CD4-positive, alpha-beta memory T cell (primary cell): ENCODE data around the gene SOX6. TPM values are rescaled to one million over a fixed set of nuclear protein-coding genes. Genes with fewer than 3 reads are reported as not detected.

Experiments used
- CTCF ChIA-PET: fragments of 350-600 bp; sonication (Branson Sonifier 250); formaldehyde crosslinking; loops from one replicate; lab custom pipeline; 2021; ENCODE audit warnings: inconsistent platforms; ENCODE audit not compliant: partially characterized antibody; lab: Charles Lee
- POLR2A ChIA-PET: fragments of 350-600 bp; sonication (Branson Sonifier 250); formaldehyde crosslinking; loops from one replicate; lab custom pipeline; 2021; ENCODE audit not compliant: partially characterized antibody; lab: Charles Lee
- DNase-seq, 5 donors: peaks; one replicate each; pipeline versions ENCODE4 v3.0.0 to v3.0.0-alpha.2; 2020 to 2022; ENCODE audit warnings: mixed read lengths in 1 of 5
- H3K27ac ChIP-seq: one replicate; pipeline ENCODE4 v1.7.0; 2013; ENCODE audit warnings: low read depth, low read length
- H3K27me3 ChIP-seq: 2 replicates; pipeline ENCODE4 v1.7.0; 2013; ENCODE audit warnings: mild to moderate bottlenecking, low read length, moderate library complexity; ENCODE audit not compliant: insufficient read depth
- H3K36me3 ChIP-seq: 2 replicates; pipeline ENCODE4 v1.7.0; 2013; ENCODE audit warnings: mild to moderate bottlenecking, low read length, moderate library complexity; ENCODE audit not compliant: insufficient read depth
- H3K4me1 ChIP-seq: 2 replicates; pipeline ENCODE4 v1.7.0; 2013; ENCODE audit warnings: mild to moderate bottlenecking, low read length, moderate library complexity; ENCODE audit not compliant: insufficient read depth
- H3K4me3 ChIP-seq, 2 donors: one replicate each; pipeline ENCODE4 v1.7.0; 2013; ENCODE audit warnings: low read length in 2 of 2, mild to moderate bottlenecking in 1 of 2
- H3K9me3 ChIP-seq, 2 donors: one replicate each; pipeline ENCODE4 v1.7.0; 2013; ENCODE audit warnings: low read length in 2 of 2, control low read depth in 1 of 2; ENCODE audit not compliant: control insufficient read depth in 1 of 2
- H3K27ac Mint-ChIP-seq, 7 donors: one replicate each; pipeline ENCODE4 v1.8.0; 2020 to 2021; ENCODE audit warnings: mixed read lengths in 7 of 7, mild to moderate bottlenecking in 6 of 7, inconsistent platforms in 3 of 7, moderate library complexity in 3 of 7
- H3K27me3 Mint-ChIP-seq, 2 donors: one replicate each; pipeline ENCODE4 v1.8.0; 2020 to 2021; ENCODE audit warnings: mixed read lengths in 2 of 2
- H3K36me3 Mint-ChIP-seq, 2 donors: one replicate each; pipeline ENCODE4 v1.8.0; 2020 to 2021; ENCODE audit warnings: mixed read lengths in 2 of 2, inconsistent platforms in 1 of 2, mild to moderate bottlenecking in 1 of 2
- H3K4me1 Mint-ChIP-seq, 4 donors: one replicate each; pipeline ENCODE4 v1.8.0; 2020 to 2021; ENCODE audit warnings: mixed read lengths in 4 of 4, mild to moderate bottlenecking in 1 of 4
- H3K4me3 Mint-ChIP-seq, 8 donors: one replicate each; pipeline ENCODE4 v1.8.0; 2020 to 2021; ENCODE audit warnings: mixed read lengths in 8 of 8, mild to moderate bottlenecking in 7 of 8, moderate library complexity in 6 of 8, inconsistent platforms in 3 of 8
- H3K9me3 Mint-ChIP-seq, 8 donors: one replicate each; pipeline ENCODE4 v1.8.0; 2020 to 2021; ENCODE audit warnings: mixed read lengths in 8 of 8, mild to moderate bottlenecking in 5 of 8, inconsistent platforms in 3 of 8, moderate library complexity in 1 of 8
- intact Hi-C: fragments of 100-400 bp; cut with micrococcal nuclease; formaldehyde crosslinking; loops from one replicate; pipeline ENCODE4 v1.15.1; 2023
- polyA plus RNA-seq, 2 donors: library from polyadenylated mRNA; unstranded; fragments of 300-500 nt; fragmentation: Illumina TruSeq; gene quantifications; one replicate each; pipeline ENCODE4 v1.2.3, GENCODE V29; 2021
- total RNA-seq, 2 experiments: library from RNA; stranded (reverse); gene quantifications; one replicate each; pipeline ENCODE4 v1.2.3, GENCODE V29; 2021

Gene SOX6
- total and polyA plus RNA-seq, 4 experiments from 2014 or later = not detected

- Mint-ChIP-seq H3K27ac (no peak overlapping the region), H3K9me3 (peaks cover 0 to 2% (median 0%) of the 10 kb centered on the region in 8 donors), H3K4me3 (no peak overlapping the region), H3K36me3 (no peaks in the 10 kb centered on the region), H3K4me1 (no peaks in the 10 kb centered on the region), H3K27me3 (no peaks in the 10 kb centered on the region)
- Histone ChIP-seq H3K4me3 (no peak overlapping the region), H3K9me3 (no peaks in the 10 kb centered on the region), H3K4me1 (no peaks in the 10 kb centered on the region), H3K27me3 (no peaks in the 10 kb centered on the region), H3K27ac (no peak overlapping the region), H3K36me3 (no peaks in the 10 kb centered on the region)
- CTCF ChIA-PET = no interaction called here
- POLR2A ChIA-PET = no interaction called here
- no peak for DNase-seq
- intact Hi-C loops = no loop called here
These were observed 178.1 kb downstream of the SOX6 start for GRCh38 chr11:16178273-16178672.

- no peaks in the 10 kb centered on the region for H3K4me1 ChIP-seq
- no peaks in the 10 kb centered on the region for H3K9me3 ChIP-seq
- Mint-ChIP-seq H3K4me1 (no peaks in the 10 kb centered on the region), H3K9me3 (peaks cover 0 to 2% (median 0%) of the 10 kb centered on the region in 8 donors), H3K27me3 (no peaks in the 10 kb centered on the region), H3K4me3 (no peak overlapping the region), H3K36me3 (no peaks in the 10 kb centered on the region), H3K27ac (no peak overlapping the region)
- H3K27me3 ChIP-seq = no peaks in the 10 kb centered on the region
- ChIA-PET CTCF (no interaction called here), POLR2A (no interaction called here)
- no peak overlapping the region for H3K27ac ChIP-seq
- no peak overlapping the region for H3K4me3 ChIP-seq
- H3K36me3 ChIP-seq = no peaks in the 10 kb centered on the region
- intact Hi-C loops = no loop called here
- DNase-seq = no peak
These were observed 178.7 kb downstream of the SOX6 start for GRCh38 chr11:16177688-16178087.

- H3K36me3 Mint-ChIP-seq = no peaks in the 10 kb centered on the region
- DNase-seq = no peak
- H3K9me3 Mint-ChIP-seq = peaks cover 0 to 5% (median 0%) of the 10 kb centered on the region in 8 donors
- ChIA-PET POLR2A (no interaction called here), CTCF (no interaction called here)
- H3K27ac ChIP-seq = no peak overlapping the region
- no peaks in the 10 kb centered on the region for H3K27me3 ChIP-seq
- no peak overlapping the region for H3K27ac Mint-ChIP-seq
- H3K36me3 ChIP-seq = no peaks in the 10 kb centered on the region
- H3K4me1 Mint-ChIP-seq = no peaks in the 10 kb centered on the region
- intact Hi-C loops = no loop called here
- H3K4me1 ChIP-seq = no peaks in the 10 kb centered on the region
- H3K27me3 Mint-ChIP-seq = no peaks in the 10 kb centered on the region
- no peaks in the 10 kb centered on the region for H3K9me3 ChIP-seq
- no peak overlapping the region for H3K4me3 Mint-ChIP-seq
- H3K4me3 ChIP-seq = no peak overlapping the region
These were observed 182.5 kb downstream of the SOX6 start for GRCh38 chr11:16173798-16174197.

GRCh38 chr11:16171882-16172281, 184.5 kb downstream of the SOX6 start:
- Mint-ChIP-seq H3K9me3 (peaks cover 0 to 5% (median 0%) of the 10 kb centered on the region in 8 donors), H3K36me3 (no peaks in the 10 kb centered on the region), H3K27me3 (no peaks in the 10 kb centered on the region), H3K4me1 (no peaks in the 10 kb centered on the region), H3K27ac (no peak overlapping the region), H3K4me3 (no peak overlapping the region)
- no peaks in the 10 kb centered on the region for H3K4me1 ChIP-seq
- no peak for DNase-seq
- ChIA-PET POLR2A (no interaction called here), CTCF (no interaction called here)
- no peak overlapping the region for H3K27ac ChIP-seq
- no peak overlapping the region for H3K4me3 ChIP-seq
- intact Hi-C loops = no loop called here
- no peaks in the 10 kb centered on the region for H3K9me3 ChIP-seq
- H3K36me3 ChIP-seq = no peaks in the 10 kb centered on the region
- no peaks in the 10 kb centered on the region for H3K27me3 ChIP-seq

GRCh38 chr11:16169956-16170847, 186.1 kb downstream of the SOX6 start:
- peaks cover 0 to 4% (median 0%) of the 10 kb centered on the region in 8 donors for H3K9me3 Mint-ChIP-seq
- no peak overlapping the region for H3K27ac ChIP-seq
- POLR2A ChIA-PET = no interaction called here
- H3K4me1 ChIP-seq = no peaks in the 10 kb centered on the region
- no peaks in the 10 kb centered on the region for H3K27me3 Mint-ChIP-seq
- H3K27ac Mint-ChIP-seq = no peak overlapping the region
- no peak for DNase-seq
- H3K4me3 Mint-ChIP-seq = no peak overlapping the region
- H3K36me3 ChIP-seq = no peaks in the 10 kb centered on the region
- H3K36me3 Mint-ChIP-seq = no peaks in the 10 kb centered on the region
- intact Hi-C loops = no loop called here
- H3K4me3 ChIP-seq = no peak overlapping the region
- no peaks in the 10 kb centered on the region for H3K27me3 ChIP-seq
- H3K4me1 Mint-ChIP-seq = no peaks in the 10 kb centered on the region
- no peaks in the 10 kb centered on the region for H3K9me3 ChIP-seq
- CTCF ChIA-PET = no interaction called here

GRCh38 chr11:16169541-16169940, 186.8 kb downstream of the SOX6 start:
- CTCF ChIA-PET = no interaction called here
- no peaks in the 10 kb centered on the region for H3K4me1 Mint-ChIP-seq
- no peaks in the 10 kb centered on the region for H3K36me3 Mint-ChIP-seq
- Histone ChIP-seq H3K4me3 (no peak overlapping the region), H3K9me3 (no peaks in the 10 kb centered on the region), H3K27me3 (no peaks in the 10 kb centered on the region), H3K4me1 (no peaks in the 10 kb centered on the region), H3K36me3 (no peaks in the 10 kb centered on the region), H3K27ac (no peak overlapping the region)
- POLR2A ChIA-PET = no interaction called here
- no peaks in the 10 kb centered on the region for H3K27me3 Mint-ChIP-seq
- H3K4me3 Mint-ChIP-seq = no peak overlapping the region
- H3K9me3 Mint-ChIP-seq = peaks cover 0 to 4% (median 0%) of the 10 kb centered on the region in 8 donors
- intact Hi-C loops = no loop called here
- H3K27ac Mint-ChIP-seq = no peak overlapping the region
- DNase-seq = no peak

- H3K9me3 ChIP-seq = no peaks in the 10 kb centered on the region
- Mint-ChIP-seq H3K4me1 (no peaks in the 10 kb centered on the region), H3K9me3 (peaks cover 0 to 6% (median under 1%) of the 10 kb centered on the region in 8 donors), H3K4me3 (no peak overlapping the region), H3K27ac (no peak overlapping the region), H3K36me3 (no peaks in the 10 kb centered on the region), H3K27me3 (no peaks in the 10 kb centered on the region)
- H3K27ac ChIP-seq = no peak overlapping the region
- H3K27me3 ChIP-seq = no peaks in the 10 kb centered on the region
- no peak for DNase-seq
- H3K4me1 ChIP-seq = no peaks in the 10 kb centered on the region
- H3K36me3 ChIP-seq = no peaks in the 10 kb centered on the region
- H3K4me3 ChIP-seq = no peak overlapping the region
- CTCF ChIA-PET = no interaction called here
- POLR2A ChIA-PET = no interaction called here
- intact Hi-C loops = no loop called here
These were observed 188.4 kb downstream of the SOX6 start for GRCh38 chr11:16167706-16168487.
